Astrocyte (in vitro differentiated cells and primary cell): ENCODE data around the gene CLCN5.

Experiments
- EZH2 ChIP-seq: IDR thresholded peaks from 2 replicates; pipeline ENCODE4 v1.6.1; 2012; ENCODE audit warnings: mild to moderate bottlenecking, low read length, inconsistent platforms; ENCODE audit not compliant: insufficient read depth
- TF ChIP-seq, protein P1 (sequence below): IDR thresholded peaks from 2 replicates; pipeline ENCODE4 v1.5.1; 2011; ENCODE audit warnings: low read depth, mild to moderate bottlenecking, inconsistent platforms, low read length, moderate library complexity; ENCODE audit not compliant: insufficient read depth

DNA sequence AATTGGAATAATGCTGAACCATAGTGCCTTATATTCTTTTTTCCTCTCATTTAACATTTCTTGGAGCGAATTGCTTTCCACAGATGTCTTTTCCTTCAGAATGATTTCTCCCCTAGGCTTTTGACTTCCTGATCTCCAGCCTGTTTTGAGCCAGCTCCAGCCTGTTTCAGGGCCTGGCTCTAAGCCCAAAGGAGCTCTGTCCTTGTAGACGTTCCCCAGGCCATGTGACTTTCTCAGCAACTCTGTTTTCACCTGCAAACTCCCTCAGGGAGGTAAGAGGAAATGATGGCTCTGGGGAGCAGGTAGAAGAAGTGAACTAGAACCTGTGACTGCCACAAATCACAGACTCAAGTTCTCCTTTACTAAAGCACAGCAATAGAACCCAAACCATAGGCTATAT is 189.3 kb downstream of the CLCN5 start:
- TF ChIP-seq, protein P1, sequence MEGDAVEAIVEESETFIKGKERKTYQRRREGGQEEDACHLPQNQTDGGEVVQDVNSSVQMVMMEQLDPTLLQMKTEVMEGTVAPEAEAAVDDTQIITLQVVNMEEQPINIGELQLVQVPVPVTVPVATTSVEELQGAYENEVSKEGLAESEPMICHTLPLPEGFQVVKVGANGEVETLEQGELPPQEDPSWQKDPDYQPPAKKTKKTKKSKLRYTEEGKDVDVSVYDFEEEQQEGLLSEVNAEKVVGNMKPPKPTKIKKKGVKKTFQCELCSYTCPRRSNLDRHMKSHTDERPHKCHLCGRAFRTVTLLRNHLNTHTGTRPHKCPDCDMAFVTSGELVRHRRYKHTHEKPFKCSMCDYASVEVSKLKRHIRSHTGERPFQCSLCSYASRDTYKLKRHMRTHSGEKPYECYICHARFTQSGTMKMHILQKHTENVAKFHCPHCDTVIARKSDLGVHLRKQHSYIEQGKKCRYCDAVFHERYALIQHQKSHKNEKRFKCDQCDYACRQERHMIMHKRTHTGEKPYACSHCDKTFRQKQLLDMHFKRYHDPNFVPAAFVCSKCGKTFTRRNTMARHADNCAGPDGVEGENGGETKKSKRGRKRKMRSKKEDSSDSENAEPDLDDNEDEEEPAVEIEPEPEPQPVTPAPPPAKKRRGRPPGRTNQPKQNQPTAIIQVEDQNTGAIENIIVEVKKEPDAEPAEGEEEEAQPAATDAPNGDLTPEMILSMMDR: no peak
- TF ChIP-seq EZH2: no peak
